HUDEP-2 (cell line): ENCODE data around the gene CPSF4.

ENCODE experiments used
- DNase-seq, 76 experiments: peaks; one replicate each; lab custom pipeline; 2025; ENCODE audit not compliant: unreplicated experiment in 76 of 76; lab: John Stamatoyannopoulos, UW

Gene CPSF4

DNA sequence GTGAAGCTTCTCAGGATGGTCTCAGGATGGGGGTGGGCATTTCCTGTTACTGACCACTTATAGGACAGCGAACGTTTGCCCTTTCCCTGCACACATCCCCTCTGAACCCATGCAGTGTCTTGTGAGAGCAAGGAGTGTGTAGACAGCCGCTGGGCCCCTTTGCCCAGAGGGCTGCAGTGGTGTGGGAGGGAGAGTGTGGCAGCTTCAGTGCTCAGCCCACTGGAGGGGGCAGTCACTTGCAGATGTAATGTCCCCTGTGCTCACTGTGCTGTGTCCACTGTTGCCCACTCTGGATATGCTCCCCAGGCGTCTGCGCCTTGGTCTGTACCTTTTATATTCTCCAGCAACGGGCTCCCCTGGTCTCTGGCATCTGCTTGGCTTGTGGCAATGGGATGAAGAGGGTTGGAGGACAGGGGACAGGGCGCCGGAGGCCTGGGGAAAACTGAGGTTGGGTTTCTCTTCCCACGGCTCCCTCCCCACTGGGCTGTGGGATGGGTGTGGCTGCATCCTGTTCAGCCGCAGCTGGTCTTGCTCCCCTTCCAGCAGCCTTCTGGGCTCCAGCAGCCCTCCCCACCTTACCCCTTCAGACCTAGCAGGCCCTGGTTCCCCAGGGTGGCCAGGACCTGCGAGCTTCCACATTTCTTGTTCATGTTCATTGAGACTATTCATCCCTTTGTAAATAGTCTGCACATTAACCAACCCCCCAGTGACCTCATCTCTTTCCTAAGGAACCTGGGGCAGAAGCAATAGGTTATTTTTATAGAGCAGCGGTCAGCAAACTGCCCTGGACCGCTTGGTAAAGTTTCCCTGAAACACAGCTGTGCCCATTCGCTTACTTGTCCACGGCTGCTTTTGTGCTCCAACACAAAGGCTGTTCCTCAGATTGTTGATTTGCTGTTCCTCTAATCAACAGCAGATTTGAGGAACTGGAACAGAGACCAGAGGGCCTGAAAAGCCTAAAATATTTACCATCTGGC lies 40.0 kb downstream of the CPSF4 start:
- DNase-seq: no peak

DNA sequence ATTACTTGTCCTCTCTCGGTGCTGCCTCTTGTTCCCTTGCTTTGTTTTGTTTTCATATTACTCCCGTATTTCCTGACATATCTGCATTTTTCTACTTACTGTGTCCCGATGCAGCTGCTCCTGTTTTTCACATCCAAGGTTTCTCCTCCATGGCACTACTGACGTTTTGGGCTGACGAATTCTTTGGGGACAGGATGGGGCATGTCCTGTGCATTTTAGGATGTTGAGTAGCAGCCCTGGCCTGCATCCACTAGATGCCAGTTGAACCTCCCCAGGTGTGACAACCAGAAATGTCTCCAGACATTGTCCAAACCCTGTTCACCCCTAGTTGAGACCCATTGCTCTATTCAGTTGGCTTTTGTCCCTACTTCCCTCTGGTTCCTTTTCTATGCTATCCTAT lies 46.4 kb downstream of the CPSF4 start:
- no peak for DNase-seq

GRCh38 chr7:99489235-99489634 lies 50.5 kb downstream of the CPSF4 start:
- no peak for DNase-seq

DNA sequence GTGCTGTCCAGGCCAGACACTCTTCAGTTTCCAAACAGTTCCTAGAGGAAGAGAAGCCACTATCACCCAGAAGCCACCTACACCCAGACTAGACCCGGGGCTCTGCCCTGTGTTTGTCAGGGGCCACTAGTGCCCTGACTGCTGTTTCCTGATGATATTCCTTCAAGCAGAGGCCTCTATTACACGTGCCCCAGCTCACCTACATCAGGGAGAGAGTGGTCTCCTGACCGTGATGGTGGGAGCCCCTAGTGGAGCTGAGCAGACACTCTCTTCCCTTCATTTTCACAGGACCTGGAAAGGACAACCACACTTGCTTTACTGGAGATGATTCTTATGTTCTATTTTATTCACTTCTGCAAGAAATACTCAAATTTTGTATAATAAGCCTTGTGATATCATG lies 52.1 kb downstream of the CPSF4 start:
- no peak for DNase-seq

GRCh38 chr7:99493823-99494222 lies 55.1 kb downstream of the CPSF4 start:
- DNase-seq: no peak

DNA sequence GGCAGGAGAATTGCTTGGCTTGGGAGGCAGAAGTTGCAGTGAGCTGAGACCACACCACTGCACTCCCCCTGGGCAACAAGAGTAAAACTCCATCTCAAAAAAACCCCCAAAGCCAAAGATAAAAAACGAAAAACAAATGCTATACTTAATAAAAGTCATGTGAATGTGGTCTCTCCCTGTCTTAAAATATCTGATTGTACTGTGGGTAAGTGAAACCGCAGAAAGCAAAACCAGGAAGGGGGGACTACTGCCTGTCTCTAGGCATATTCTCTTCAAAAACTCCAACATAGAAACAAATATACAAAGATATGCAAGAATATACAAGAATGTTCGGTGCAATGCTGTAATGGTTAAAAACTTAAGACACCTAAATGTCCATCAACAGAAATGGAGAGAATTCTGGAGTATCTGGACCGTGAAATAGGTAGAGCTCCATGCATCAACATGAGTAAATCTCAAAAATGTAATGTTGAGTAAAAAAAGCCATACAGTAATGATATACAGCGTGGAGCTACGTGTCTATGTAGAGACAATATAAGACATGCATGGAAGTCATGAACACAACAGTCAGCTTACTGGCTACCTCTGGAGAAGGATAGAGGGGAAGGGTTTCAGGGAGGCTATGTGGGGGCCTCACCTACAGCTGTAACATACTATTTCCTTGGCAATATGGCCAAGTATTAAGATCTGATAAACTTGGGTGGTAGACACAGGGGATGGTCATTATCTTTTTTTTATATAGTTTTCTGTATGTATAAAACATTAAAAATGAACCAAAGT lies 59.2 kb downstream of the CPSF4 start:
- no peak for DNase-seq

- DNase-seq: peak in 1 of 76 experiments; percentile 1
Measured at GRCh38 chr7:99498546-99498944, 59.8 kb downstream of the CPSF4 start.

- no peak for DNase-seq
Measured at GRCh38 chr7:99499371-99499720, 60.6 kb downstream of the CPSF4 start.

DNA sequence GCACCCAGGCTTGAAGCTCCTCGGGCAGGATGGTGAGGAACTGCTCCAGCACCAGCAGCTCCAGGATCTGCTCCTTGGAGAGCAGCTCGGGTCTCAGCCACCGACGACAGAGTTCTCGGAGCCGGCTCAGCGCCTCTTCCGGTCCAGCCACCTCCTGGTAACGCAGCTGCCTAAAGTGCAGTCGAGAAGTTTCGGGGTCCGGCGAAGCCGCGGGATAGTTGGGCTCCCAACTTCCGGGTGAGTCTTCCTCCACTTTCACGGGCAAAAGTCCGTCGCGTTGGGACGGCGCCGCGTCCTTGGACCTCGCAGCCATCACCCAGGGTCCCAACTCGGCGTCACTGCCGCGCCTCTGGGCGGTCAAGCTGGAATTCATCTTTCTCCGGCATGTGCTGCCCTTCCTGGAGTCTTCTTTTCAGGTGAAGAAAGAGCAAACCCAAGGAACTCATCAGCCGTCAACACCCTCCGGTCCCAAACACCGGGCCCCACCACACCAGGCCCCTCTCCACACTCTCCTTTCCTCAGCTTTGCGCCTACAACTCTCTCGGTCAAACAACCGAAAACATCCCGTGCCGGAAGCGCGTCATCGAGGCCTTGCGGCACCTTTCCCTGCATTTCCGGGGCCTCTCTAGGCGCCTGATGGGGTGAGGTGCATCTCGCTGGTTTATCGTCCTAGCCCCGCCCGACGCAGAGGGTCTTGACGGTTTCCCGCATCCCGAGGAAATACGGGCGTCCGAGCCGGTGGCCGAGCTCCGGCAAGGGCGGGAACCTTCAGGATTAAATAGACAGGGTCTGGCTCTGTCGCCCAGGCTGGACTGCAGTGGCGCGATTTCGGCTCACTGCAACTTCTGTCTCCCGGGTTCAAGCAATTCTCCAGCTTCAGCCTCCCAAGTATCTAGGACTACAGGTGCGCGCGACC lies 61.2 kb downstream of the CPSF4 start, which contains the start of gene ZNF394:
Gene ZNF394, minus strand, starts transcription at position 561 of the 916 bp plus-strand sequence. Its CDS starts 188 bp downstream, at position 373.
- peak in 75 of 76 experiments; percentile 36 to 90 (median 79) for DNase-seq

DNA sequence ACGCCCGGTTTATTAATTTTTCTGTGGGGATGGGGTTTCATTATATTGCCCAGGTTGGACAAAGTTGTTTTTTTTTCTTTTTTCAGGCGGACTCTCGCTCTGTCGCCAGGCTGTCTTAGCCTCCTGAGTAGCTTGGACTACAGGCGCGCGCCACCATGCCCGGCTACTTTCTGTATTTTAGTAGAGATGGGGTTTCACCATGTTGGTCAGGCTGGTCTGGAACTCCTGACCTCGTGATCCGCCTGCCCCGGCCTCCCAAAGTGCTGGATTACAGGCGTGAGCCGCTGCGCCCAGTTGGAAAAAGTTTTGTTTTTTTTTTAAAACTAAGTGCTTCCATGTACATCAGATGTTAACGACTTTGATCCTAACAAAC lies 61.9 kb downstream of the CPSF4 start:
- DNase-seq: no peak

DNA sequence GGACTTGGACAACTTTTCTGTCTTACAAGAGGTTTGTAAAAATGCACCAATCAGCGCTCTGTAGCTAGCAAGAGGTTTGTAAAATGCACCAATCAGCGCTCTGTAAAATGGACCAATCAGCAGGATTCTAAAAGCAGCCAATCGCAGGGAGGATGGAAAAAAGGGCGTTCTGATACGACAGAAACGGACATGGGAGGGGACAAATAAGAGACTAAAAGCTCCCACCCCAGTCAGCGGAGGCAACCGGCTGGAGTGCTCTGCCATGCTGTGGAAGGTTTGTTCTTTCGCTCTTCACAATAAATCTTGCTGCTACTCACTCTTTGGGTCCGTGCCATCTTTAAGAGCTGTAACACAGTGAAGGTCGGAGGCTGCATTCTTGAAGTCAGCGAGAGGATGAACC lies 62.5 kb downstream of the CPSF4 start:
- peak in 1 of 76 experiments; percentile 9 for DNase-seq

DNA sequence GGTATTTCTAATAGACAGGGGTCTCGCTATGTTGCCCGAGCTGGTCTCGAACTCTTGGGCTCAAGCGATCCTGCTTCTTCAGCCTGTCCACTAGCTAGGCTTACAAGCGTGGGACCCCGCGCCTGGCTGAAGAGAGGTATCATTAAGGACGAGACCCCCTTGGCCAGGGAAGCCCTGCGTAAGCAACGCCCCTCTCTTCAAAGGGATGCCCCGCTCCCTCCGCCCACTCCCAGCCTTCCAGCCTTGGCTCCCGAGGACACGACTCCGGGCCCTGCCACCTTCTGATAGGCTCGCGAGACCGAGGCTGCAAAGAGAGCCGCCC lies 65.5 kb downstream of the CPSF4 start:
- peak in 1 of 76 experiments; percentile 89 for DNase-seq

- peak; percentile 23 to 99 (median 93) for DNase-seq
Measured at GRCh38 chr7:99504603-99505323, 66.0 kb downstream of the CPSF4 start, which contains the start of gene ZKSCAN5. TSS of gene ZKSCAN5 (plus strand) at chr7:99504662. CDS start at chr7:99506045, 1,383 bp downstream.

GRCh38 chr7:99505324-99505662 lies 66.5 kb downstream of the CPSF4 start:
- no peak for DNase-seq
